GM21360 (cell line): ENCODE measurements around the gene RFXAP.

Source experiments
- ATAC-seq: cut with Tn5 transposase; IDR thresholded peaks from one replicate; pipeline ENCODE4 v1.9.1; 2021; ENCODE audit warnings: mild to moderate bottlenecking, moderate library complexity; ENCODE audit not compliant: unreplicated experiment

Gene RFXAP

DNA sequence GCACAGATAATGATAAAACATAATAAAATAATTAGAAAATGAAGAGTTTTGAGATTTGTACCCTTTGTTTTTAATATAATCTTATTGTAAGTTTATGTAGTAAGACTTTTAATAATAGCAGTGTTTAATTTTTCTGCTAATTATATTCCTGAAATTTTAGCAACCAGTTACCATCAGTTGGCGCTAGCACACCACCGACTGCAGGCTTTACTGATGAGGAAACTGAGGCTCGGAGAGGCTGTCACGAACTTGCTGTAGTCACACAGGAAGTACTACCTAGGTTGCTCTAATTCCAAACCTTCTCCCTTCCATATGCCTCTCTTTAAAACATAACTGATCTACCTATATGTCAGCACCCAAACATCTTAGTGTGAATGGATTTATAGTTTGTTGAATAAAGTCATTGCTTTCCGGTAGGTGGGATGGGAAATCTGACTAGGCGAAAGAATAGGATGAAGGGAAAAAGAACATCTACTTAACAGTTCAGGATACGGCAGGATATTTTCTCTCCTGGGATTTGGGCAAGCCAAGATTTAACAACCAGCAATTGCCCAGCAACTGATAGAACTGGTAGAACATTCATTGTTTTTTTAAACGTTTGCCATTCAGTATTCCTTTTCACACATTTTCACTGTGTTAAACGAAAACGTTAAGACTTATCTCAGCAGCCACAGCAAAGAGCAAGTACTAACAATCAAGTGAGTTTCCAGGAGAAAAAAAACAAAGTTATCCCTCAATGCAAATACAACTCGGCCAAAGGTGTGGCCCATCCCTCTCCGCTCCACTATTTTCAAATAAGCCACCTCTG is 822 bp upstream of the RFXAP start:
- no peak for ATAC-seq

DNA sequence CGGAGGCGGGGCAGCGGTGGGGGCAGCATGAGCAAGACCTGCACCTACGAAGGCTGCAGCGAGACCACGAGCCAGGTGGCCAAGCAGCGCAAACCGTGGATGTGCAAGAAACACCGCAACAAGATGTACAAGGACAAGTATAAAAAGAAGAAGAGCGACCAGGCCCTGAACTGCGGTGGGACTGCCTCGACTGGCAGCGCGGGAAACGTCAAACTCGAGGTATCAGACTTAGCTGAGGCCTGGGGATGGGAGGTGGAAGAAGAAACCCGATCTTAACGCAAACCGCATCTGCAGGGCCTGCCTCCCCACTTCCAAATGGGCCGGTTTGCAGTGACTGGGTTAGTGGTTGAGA is 693 bp downstream of the RFXAP start:
- peak; percentile 6 for ATAC-seq

- ATAC-seq = peak; percentile 53
Measured at GRCh38 chr13:36820222-36820621, 1.2 kb downstream of the RFXAP start.

- ATAC-seq = no peak
Measured at GRCh38 chr13:36822785-36823184, 3.8 kb downstream of the RFXAP start.

- no peak for ATAC-seq
Measured at GRCh38 chr13:36829753-36830152, 10.7 kb downstream of the RFXAP start.

DNA sequence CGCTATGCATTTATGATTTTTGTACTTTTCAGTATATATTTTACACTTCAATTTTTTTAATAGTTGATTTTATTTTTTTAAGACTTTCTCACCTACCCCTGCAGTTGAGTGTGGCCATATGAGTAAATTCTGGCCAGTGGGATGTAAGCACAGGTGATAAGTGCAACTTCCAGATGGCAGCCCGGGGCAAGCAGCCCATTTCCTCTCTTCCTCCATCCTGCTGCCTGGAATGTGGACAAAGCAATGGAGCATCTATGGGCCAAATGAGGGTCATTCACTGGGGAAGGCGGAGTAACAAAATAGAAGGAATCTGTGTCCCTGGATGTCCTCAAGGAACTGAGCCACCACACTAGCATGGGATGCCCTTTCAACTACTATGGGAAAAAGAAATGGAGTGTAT is 12.3 kb downstream of the RFXAP start:
- ATAC-seq = no peak

DNA sequence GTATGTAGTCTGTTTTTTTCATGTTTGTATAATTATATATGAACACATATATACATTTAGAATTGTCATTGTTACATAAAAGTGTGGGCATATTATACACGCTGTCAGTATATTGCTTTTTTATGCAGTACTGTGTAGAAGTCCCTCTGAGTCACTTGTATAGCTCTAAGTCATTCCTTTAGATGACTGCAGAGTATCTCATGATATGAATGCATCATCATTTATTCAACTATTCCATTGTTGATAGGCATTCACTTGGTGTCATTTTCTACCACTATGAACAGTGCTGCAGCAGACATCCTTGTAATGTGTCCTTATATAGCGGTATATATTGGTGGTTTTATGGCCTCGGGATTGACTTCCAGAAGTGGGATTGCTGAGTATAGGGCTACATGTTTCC is 15.3 kb downstream of the RFXAP start:
- ATAC-seq = no peak

- ATAC-seq = no peak
Measured at GRCh38 chr13:36837354-36838092, 18.5 kb downstream of the RFXAP start.

DNA sequence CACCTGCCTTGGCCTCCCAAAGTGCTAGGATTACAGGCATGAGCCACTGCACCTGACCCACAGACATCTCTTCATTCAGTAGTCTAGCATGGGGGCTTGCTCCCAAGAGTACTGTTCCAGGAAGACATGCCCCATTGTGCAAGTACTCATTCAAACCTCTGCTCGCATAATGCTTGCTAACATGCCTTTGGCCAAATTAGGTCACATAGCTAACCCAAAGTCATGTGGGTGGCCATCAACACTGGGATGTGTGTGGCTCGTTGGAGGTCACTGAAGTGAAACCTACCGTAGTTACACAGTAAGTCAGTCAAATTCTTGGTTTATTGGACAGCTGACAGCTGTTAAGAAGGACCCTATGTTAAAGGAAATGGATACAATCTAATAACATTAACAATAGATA is 20.3 kb downstream of the RFXAP start:
- ATAC-seq = no peak

- ATAC-seq = no peak
Measured at GRCh38 chr13:36839981-36840380, 21.0 kb downstream of the RFXAP start.

DNA sequence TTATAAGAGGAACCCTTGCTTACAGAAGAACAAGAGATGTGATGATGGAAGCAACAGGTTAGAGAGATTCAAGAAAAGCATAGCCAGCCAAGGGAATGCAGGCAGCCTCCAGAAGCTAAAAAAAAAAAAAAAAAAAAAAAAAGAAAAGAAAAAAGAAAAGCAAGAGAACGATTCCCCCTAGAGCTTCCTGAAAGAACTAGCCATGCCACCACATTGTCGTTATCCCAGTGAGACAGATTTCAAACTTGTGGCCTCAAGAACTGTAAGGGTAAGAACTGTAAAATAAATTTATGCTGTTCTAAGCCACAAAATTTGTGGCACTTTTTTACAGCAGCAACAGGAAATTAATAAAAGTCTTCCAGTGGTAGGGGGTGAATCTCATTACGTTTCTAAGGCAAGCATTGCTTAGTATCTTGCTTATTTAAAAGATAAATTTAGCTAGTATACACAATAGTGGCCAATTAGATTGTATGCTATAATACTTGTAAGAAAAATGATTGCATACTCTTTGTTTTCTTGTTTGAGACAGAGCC is 21.8 kb downstream of the RFXAP start:
- ATAC-seq = no peak

- ATAC-seq = no peak
Measured at GRCh38 chr13:36841391-36841790, 22.4 kb downstream of the RFXAP start.

- no peak for ATAC-seq
Measured at GRCh38 chr13:36847606-36848005, 28.6 kb downstream of the RFXAP start.

GRCh38 chr13:36848199-36848982 is 29.4 kb downstream of the RFXAP start:
- ATAC-seq = peak; percentile 73

DNA sequence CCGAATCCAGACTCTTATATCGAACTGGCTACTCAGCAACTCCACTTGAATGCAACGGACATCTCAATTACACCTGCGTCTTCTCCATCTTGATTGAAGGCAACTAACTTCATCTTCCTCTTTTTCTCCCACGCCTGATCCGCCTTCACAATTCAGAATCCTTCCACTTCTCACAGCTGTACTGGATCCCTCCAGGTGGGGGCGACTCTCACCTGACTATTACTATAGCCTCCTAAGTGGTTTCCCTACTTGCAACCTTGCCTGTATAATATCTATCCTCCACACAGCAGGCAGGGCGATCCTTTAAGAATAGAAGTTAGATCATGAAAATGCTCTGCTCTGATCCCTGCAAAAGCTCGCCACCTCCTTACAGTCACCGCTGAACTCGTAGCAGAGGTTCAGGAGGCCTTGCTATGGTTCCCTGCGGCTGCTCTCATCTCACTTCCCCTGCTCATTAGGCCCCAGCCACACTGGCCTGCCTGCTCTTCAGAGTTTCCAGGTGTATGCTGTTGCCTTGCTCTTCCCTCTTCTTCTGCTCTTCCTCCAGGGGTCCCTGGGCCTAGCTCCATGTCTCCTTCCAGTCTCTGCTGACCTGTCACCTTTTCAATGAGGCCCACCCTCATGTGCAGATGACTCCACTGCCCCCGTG is 31.9 kb downstream of the RFXAP start:
- ATAC-seq = no peak

DNA sequence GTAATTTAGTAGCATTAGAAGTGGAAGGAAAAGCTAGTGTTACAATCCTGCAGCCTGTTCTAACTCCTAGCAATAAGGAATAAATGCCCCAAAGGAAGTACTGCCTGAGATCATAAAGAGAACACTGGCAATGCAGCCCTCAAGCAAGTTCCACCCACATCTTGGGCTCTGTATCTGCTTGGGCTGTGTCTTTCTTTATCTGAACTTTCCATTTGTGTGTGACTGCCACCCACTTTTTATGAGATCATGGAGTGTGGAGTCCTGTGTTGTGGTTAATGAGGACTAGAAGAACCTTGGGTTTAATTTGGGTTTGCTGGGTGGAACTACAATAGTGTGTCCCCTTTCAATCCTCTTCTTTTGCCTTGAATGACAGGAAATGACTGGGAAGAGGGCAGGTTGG is 38.2 kb downstream of the RFXAP start:
- no peak for ATAC-seq

GRCh38 chr13:36858290-36858689 is 39.3 kb downstream of the RFXAP start:
- ATAC-seq = peak; percentile 66

GRCh38 chr13:36859259-36859658 is 40.2 kb downstream of the RFXAP start:
- ATAC-seq = no peak

DNA sequence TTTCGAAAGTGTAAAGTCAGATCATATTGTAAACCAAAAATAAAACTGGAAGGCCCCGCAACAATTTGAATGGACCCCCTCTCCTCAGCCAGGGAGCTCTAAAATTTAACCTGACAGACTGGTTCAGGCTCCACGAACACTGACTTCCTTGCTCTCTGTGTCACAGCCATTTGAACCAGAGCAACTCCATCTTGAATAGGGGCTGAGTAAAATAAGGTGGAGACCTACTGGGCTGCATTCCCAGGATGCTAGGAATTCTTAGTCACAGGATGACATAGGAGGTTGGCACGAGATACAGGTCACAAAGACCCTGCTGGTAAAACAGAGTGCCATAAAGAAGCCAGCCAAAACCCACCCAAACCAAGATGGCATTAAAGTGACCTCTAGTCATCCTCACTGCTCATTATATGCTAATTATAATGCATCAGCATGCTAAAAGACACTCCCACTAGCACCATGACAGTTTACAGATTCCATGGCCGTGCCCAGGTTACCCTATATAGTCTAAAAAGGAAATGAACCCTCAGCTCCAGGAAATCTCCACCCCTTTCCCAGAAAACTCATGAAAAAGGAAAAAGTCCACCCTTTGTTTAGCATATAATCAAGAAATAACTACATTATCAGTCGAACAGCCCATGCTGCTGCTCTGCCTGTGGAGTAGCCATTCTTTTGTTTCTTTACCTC is 43.1 kb downstream of the RFXAP start:
- ATAC-seq = no peak

GRCh38 chr13:36862722-36863121 is 43.7 kb downstream of the RFXAP start:
- ATAC-seq = no peak
